Epithelial cell of prostate (primary cell): Measurements from ENCODE around the gene LRRC75B.

Source experiments
- DNase-seq: peaks from one replicate; pipeline ENCODE4 v3.0.0-alpha.2; 2011; ENCODE audit warnings: low read depth, low spot score
- H3K27ac ChIP-seq: fragments of 450-650 bp; 2 replicates; pipeline ENCODE4 v1.5.1; 2017; ENCODE audit warnings: mild to moderate bottlenecking

The LRRC75B gene

DNA sequence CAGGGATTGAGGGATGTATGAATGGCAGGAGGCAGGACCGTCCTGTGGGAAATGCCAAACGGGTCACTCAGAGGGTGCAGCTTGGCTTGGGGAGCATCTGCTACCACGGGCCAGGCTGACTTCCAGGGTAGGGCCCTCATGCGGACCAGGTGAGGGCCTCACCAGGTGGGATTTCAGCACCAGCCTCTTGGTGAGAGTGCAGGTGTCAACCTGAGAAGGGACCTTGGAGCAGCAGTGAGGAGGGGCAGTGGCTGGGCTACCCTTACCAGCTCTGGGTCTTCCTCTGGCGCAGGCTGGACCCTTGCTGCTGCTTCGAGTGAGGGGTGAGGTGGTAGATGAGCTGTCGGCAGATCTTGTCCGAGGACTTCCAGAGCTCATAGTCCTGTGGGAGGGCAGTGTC is 4.9 kb downstream of the LRRC75B start:
- no peak for DNase-seq
- no peak overlapping the region for H3K27ac ChIP-seq

DNA sequence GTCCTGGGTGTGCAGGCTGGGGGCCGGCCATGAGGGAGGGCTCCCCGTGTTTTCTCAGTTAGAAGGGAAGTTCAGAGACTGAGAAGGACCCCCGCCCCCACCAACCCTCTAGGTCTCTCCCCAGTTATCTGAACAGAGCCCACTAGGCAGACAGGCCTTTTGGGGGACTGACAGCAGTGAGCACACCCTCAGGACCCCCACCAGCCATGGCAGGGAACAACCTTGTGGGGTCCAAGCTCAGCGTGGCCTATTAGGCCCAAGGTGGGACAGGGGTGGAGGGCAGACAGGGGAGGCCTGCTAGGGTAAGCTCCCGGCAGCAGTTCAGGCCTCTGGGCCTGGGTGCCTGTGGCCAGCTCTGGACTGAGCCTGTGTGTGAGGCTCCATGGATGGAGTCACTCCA is 5.6 kb downstream of the LRRC75B start:
- no peak overlapping the region for H3K27ac ChIP-seq
- DNase-seq, result no peak

DNA sequence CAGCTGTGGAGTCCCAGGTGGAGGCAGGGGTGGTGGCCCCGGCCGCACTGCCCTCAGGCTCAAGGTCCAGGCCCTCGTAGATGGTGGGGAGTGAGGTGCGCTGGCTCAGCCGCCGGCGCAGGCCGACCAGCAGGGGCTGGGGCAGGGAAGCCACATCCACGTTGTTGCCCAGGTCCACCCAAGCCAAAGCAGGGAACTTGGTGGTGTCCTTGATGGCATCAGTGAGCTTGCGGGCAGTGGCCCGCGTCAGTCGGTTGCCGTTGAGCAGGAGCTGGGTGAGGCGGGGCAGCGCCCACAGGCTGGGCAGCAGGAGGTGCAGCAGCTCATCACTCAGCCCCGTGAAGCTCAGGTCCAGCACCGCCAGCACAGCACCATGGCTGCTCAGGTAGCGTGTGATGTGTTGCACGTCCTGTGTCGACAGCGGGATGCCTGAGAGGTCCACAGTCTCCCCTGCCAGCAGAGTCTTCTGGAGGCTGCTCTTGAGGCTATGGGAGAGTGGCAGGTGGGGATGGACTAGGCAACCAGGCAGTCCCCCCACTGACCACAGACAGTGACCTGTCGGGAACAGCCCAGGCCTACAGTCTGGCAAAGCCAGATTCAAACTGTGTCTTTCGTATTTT is 6.8 kb downstream of the LRRC75B start:
- no peak for DNase-seq
- H3K27ac ChIP-seq, result no peak overlapping the region

DNA sequence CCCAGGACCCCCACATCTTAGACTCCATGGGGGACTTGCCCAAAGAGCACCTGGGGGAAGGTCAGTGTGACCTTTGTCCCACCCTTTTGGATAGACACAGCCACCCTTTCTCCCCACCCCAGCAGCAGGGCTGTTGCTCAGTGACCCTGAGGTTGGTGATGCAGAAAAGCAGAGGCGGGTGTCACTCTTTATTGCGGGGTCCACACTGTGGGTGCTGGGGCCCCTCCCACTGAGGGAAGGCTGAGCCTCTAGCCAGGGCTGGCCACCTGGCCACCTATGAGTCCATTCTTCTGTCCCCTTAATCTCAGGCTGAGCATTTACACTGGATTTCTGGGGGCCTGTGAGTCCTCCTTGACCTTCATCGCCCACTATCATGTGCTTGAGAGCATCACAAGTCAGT is 7.4 kb downstream of the LRRC75B start:
- DNase-seq, result no peak
- H3K27ac ChIP-seq, result no peak overlapping the region

DNA sequence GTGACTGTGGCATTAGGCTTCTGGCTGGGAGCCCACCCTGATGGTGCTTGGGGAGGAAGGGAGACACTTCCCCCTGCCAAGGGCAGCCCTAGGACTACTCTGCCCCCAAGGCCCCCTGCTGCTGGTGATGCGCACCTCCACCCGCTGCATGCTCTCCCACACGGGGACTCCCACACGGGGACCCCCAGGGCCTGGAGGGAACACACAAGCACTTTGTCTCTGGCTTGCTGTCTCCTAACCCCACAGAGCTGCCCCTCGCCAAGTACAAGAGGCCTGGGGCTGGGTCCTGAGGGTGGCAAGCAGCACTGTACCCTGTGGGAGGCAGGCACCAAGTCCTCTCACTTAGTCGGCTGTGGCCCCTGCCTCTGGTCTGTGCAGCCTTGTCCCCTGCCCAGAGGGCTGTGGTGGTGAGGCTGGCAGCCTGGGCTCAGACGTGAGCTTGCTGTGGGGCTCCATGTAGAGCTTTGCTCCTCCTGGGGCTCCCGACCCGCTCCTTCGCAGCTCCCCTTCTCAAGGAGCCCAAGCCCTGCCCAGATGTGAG is 7.9 kb downstream of the LRRC75B start:
- no peak overlapping the region for H3K27ac ChIP-seq
- no peak for DNase-seq

DNA sequence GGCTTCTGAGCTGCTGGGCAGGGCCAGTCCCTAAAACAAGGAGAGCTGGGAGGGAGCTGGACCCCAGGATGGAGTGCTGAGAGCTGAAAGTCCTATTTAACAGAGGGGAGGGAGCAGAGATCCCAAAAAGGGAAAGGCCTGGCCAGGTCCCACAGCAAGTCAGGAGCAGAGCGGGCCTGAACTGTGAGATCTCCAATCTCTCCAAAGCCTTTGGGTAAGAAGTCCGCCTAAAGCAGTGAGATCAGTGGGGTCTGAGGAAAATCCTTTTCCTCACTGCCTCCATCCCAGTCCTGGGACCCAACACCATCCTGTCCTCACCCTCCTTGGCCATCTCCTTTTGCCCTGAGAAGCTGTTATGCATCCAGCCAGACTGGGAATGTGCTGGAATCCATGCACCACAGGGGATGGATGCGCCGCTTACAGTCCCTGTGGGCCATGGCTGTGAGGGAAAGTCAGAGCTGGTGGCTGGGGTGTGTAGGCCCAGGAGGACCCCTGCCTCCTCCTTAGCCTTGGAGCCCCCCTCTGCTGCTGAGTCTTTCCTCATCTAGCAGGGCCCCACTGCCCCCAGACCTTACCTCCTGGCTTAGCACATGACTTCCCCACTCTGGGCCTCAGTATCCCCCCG is 8.6 kb downstream of the LRRC75B start:
- no peak for DNase-seq
- H3K27ac ChIP-seq, result no peak overlapping the region

DNA sequence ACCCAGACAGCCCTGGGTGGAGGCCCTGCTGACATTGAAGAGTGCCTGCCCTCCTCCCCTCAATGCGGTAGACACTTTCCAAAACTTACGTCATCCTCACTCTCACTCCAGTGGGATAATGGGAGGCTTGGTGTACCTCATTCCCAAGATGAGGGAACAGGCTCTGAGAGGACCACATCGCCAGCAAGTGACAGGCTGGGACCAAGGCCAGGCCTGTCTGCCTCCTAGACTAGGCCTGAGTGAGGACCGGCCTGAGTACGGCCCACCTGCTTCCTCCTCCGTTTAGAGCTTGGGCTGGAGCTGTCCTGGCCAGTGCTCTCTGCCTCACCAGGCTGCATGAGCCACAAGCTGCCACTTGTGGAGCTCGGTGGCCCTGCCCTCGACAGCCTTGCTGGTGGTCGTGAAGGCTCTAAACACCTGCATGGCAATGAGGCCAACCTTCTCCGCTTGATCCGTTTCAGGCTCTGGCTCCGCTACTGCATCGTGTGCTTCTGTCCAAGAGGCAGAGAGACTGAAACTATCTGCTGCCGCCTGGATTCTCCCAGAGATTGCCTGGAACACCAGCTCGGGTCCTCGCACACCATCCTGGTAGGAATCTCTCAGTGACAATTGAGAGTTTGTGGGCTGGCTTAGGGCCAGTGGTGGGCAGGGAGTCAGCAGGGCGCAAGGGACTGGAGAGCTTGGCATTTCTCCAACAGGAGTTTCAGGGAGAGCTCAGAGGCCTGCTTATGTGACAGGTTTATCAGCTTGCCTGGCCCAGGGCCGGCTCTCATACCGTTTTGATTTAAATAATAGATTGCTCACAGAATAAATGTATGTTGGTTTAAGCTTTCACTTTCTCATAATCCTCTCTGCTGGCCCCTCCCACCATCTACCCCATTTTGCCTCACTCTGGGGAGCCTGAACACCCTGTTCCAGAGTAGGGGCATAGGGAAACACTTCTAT is 9.4 kb downstream of the LRRC75B start:
- H3K27ac ChIP-seq, result no peak overlapping the region
- no peak for DNase-seq

DNA sequence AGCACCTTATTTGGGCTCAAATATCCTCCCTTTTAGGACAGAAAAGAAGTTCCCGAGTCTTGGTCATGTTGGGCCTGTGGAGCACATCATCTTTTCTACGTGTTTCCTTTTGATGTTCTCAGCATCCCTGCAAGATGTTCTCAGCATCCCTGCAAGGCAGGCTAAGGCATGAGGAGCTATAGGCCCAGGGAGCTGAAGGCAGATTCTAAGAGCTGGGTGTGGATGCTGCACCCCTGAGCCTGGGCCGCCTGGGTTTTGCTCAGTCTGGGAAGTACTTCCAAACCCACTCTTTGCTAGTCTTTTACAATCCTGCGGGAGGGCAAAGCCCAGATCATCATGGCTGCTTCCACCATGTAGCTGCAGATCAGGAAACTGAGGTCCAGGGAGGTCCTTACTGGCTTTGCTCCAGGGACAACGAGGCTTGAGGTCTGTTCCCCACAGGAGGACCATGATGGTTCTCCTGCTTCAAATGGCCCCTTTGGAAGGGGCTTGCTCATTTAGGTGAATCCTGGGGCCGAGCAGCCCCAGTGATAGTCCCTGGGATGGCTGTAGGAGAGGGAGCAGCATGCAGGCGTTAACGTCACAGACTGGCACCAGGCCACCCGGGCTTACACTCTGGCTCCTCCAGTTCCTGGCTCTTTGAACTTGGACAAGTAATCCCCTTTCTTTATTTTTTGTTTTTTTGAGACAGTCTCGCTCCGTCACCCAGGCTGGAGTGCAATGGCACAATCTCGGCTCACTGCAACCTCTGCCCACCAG is 10.6 kb downstream of the LRRC75B start:
- DNase-seq, result no peak
- no peak overlapping the region for H3K27ac ChIP-seq

DNA sequence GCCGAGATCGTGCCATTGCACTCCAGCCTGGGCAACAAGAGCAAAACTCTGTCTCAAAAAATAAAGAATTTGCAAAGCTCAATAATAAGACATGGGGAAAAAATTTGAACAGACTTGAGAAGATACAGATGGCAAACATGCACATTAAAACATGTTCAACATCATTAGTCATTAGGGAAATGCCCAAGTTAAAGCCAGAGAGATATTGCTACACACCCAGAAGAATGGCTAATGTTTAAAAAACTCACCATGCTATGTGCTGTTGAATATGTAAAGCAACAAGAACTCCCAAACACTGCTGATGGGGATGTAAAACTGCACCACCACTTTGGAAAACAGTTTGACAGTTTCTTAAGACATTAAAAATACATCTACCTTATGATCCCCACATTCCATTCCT is 12.6 kb downstream of the LRRC75B start:
- peak overlapping the region; percentile 91 for H3K27ac ChIP-seq
- peak; percentile 58 for DNase-seq

DNA sequence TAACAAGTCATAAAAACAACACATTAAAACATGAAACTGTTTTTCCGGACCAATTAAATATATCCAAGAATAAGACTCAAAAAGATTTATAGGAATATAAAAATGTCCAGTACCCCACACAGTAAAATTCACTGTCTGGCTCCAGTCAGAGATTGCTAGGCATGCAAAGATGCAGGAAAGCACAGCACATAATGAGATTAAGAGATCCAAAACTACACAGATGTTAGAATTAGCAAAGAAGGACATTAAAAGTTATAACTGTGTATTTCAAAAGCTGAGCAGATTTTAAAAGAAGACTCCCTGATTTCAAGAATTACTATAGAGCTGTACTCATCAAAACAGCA is 13.6 kb downstream of the LRRC75B start:
- peak overlapping the region; percentile 91 for H3K27ac ChIP-seq
- DNase-seq, result no peak

DNA sequence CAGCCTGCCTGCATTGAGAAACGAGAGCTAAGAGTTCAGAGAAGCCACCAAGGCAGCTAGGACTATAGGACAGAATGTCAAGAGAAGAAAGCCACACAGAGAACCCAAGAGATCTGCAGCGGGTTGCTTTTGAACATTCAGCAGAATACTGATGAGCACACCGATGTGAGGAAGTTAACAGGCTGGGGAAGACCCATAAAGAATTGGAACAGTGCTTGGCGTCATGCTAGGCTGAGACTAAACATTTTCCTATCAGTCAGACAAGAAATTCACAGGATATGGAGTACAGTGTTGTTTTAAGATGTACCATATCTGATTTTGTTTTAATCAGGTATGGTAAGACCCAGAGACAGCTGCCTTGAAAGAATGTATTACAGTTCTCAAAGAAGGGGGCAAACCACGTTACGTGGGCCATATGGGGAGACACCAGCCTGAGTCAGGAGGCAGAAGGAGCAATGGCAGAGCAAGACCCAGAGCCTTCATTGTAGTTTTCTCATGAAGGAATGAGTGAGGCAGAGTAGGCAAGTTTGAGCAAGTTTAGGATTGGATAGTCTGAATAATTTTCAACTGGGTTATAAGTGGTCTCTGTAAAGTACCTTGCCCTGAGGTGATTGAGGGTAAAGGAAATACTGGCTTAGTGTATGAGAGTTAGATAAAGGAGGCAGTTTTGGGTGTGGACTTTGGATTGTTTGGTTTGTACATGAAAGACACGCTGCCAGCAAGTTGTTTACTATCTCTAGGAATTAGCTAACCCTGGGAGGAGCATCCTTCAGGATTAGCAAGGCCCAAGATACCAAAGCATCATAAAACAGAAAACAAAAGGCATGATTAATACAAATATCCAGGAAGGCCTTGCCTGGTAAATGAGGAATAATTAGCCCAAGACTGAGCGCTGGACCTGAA is 14.3 kb downstream of the LRRC75B start:
- H3K27ac ChIP-seq, result peak overlapping the region; percentile 91
- peak; percentile 90 for DNase-seq

DNA sequence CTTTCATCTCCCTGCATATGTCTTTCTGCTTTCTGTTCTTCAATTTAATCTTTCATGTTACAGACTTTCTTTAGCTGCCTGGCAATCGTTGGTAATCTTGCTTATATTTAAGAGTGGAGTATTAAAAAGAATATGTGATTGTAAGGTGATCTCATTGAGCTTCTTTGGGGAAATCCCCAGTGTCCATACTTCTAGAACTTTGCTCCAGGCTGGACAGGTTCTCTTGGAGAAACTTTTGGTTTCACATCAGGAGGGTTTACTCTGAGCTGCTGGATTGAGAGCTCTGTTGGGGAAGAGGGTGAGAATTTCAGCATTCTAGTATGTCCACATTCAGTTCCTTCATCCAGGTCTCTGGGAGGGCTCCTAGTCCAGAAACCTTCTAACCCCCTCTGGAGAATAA is 16.1 kb downstream of the LRRC75B start:
- DNase-seq, result no peak
- H3K27ac ChIP-seq, result peak overlapping the region; percentile 91

DNA sequence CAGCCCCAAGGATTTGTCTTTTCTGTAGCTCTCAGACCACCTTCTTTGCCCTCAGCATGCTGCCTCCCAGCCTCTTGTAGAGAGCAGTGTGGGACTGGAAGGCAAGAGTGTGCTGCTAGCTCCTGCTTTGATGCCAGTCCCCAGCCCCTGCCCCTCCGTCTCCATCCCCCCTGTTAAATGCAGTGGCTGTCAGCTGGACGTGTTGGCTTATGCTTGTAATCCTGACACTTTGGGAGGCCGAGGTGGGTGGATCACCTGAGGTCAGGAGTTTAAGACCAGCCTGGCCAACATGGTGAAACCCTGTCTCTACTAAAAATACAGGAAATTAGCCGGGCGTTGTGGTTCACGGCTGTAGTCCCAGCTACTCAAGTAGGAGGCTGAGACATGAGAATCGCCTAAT is 21.6 kb downstream of the LRRC75B start:
- no peak for DNase-seq
- H3K27ac ChIP-seq, result no peak overlapping the region

DNA sequence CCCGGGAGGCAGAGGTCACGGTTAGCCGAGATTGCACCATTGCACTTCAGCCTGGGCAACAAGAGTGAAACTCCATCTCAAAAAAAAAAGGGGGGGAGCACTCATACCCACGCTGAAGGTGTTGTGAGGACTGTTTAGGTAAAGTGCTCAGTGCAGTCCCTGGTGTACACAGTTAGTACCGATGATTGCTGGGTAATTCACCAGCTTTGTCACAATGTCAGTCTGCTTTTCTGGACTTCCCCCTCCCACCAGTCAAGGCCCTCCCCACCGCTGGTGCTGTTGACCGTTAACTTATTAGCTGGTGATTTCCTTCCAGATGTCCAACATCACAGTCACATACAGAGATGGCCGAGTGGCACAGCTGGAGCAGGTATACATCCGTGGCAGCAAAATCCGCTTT is 25.2 kb downstream of the LRRC75B start:
- DNase-seq, result no peak
- H3K27ac ChIP-seq, result no peak overlapping the region

DNA sequence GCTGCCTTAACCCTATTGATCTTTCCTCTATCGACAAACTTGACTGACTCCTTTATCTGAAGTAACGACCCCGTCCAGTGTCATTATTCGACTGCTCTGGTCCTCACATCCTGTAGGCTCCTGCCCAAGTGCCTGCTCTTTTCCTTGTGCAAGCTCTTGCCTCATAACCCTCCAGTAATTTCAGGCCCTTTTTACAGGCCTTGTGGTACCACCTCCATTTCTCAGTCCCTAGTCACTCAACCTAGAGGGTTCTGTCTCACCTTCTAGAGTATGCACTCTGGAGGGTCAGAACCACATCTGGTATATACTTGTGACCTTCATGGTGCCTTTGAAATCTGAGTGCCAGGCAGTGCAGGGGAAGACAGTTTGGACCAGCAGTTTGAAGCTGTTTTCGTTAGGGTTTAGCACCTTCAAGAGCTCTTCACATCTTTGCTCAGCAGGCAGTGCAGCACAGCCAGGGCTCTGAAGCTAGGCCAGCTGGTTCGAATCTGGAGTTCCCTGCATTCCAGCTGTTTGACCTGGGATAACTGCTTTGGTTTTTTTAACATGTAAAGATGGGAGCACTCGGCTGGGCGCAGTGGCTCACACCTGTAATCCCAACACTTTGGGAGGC is 25.9 kb downstream of the LRRC75B start:
- DNase-seq, result no peak
- H3K27ac ChIP-seq, result no peak overlapping the region

DNA sequence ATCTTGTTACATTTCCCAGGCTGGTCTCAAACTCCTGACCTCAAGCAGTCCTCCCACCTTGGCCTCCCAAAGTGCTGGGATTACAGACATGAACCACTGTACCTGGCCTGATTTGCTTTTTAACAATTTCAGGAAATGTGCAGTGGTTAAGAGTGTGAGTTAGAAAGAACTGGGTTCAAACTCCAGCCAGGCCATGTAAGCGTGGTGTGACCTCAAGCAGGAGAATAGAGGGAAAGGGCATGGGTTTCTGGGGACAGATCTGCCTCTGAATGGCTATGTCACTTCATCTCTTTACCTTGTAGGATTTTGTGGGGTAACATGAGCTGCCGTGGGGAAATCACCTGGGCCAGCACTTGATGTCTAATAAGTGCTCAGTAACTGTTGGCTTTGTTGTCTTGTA is 27.8 kb downstream of the LRRC75B start:
- no peak for DNase-seq

DNA sequence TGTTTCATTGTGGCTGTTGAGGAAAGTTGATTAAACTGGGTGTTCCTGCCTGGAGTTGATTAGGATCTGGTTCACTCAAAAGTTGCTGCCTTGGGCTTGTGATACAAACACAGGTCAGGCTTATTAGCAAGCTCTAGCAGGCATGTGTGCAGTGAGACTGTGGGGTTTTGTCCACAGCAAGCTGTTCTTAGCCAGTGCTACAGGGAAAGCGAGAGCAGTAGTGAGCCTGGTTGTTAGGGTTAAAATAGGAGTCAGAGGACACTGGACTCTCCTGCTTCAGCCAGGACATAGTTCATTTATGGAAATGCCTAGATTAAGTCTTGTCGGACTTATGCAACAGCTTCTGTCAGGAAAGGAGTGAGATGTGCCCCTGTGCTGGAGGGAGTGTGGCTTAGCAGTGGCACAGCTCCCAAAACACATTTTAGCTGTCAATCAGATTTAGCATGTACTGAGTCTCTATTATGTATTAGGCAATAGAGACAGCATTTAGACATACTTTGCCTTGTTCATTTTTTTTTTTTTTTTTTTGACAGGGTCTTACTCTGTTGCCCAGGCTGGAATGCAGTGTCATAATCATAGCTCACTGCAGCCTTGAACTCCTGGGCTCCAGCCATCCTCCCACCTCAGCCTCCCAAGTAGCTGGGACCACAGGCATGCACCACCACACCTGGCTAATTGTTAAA is 28.4 kb downstream of the LRRC75B start:
- H3K27ac ChIP-seq, result no peak overlapping the region
- DNase-seq, result no peak

More for the DNA sequence above, 27.8 kb downstream of the LRRC75B start:
- H3K27ac ChIP-seq, result no peak overlapping the region

DNA sequence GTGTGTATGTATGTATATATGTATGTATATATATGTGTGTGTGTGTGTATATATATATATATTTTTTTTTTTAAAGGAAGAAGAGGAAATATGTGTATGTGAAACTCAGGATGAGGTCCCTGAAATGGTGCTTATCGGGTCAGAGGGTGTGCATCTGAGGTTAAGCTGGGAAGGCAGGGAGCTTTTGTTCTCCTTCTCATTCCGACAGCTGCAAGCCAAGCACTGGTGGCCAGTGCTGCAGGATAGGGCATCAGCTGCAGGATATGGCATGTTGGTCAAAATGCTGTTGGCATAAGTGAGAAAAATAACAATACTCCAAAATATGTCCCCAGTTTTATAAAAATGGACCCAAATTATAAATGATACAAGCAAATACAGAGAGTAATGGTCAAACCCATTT is 29.6 kb downstream of the LRRC75B start:
- H3K27ac ChIP-seq, result no peak overlapping the region

More for the DNA sequence above, 29.6 kb downstream of the LRRC75B start:
- no peak for DNase-seq
